Natural killer cell (primary cell): Measurements from ENCODE around the gene BLID. TPM values are rescaled to one million over a fixed set of nuclear protein-coding genes. Genes with fewer than 3 reads are reported as not detected.

ENCODE experiments used
- ATAC-seq, 3 donors: fragments of 150-1000 bp in 2 of 3; fragments of 200-7000 bp in 1 of 3; cut with Tn5 transposase; 1 replicate in 1 of 3; 2 replicates in 2 of 3; pipeline ENCODE4 v1.10.0; 2021; ENCODE audit warnings: mild to moderate bottlenecking in 2 of 3, moderate library complexity in 2 of 3
- DNase-seq, 2 donors: peaks; one replicate each; pipeline versions ENCODE4 v3.0.0 to v3.0.0-alpha.2; 2013 to 2021; ENCODE audit warnings: mixed read lengths in 1 of 2
- H3K27ac ChIP-seq: one replicate; pipeline ENCODE4 v1.5.1; 2013; ENCODE audit warnings: mild to moderate bottlenecking, low read length
- H3K27me3 ChIP-seq: one replicate; pipeline ENCODE4 v1.6.1; 2013; ENCODE audit warnings: low read length; ENCODE audit not compliant: control insufficient read depth, insufficient read depth
- H3K36me3 ChIP-seq: one replicate; pipeline ENCODE4 v1.6.1; 2013; ENCODE audit warnings: low read length; ENCODE audit not compliant: control insufficient read depth, insufficient read depth
- H3K4me1 ChIP-seq: one replicate; pipeline ENCODE4 v1.6.1; 2013; ENCODE audit warnings: low read length; ENCODE audit not compliant: control insufficient read depth, insufficient read depth
- H3K4me3 ChIP-seq: one replicate; pipeline ENCODE4 v1.5.1; 2013; ENCODE audit warnings: low read length
- H3K9me3 ChIP-seq: one replicate; pipeline ENCODE4 v1.6.1; 2013; ENCODE audit warnings: low read length; ENCODE audit not compliant: control insufficient read depth, insufficient read depth
- H3K27ac Mint-ChIP-seq, 2 donors: one replicate each; pipeline ENCODE4 v1.8.0; 2022; ENCODE audit warnings: mild to moderate bottlenecking in 2 of 2, mixed read lengths in 2 of 2, moderate library complexity in 1 of 2
- H3K27me3 Mint-ChIP-seq, 2 donors: one replicate each; pipeline ENCODE4 v1.8.0; 2022; ENCODE audit warnings: low read depth in 2 of 2, mixed read lengths in 2 of 2
- H3K36me3 Mint-ChIP-seq: one replicate; pipeline ENCODE4 v1.8.0; 2022; ENCODE audit warnings: mixed read lengths
- H3K4me1 Mint-ChIP-seq, 2 donors: one replicate each; pipeline ENCODE4 v1.8.0; 2022; ENCODE audit warnings: mixed read lengths in 2 of 2
- H3K4me3 Mint-ChIP-seq: one replicate; pipeline ENCODE4 v1.8.0; 2022; ENCODE audit warnings: mild to moderate bottlenecking, moderate library complexity, mixed read lengths
- H3K9me3 Mint-ChIP-seq, 2 donors: one replicate each; pipeline ENCODE4 v1.8.0; 2022; ENCODE audit warnings: mixed read lengths in 2 of 2
- WGBS: methylation state at CpG from one replicate; pipeline ENCODE4 v1.1.7; 2013; ENCODE audit warnings: missing lambda C conversion rate; ENCODE audit not compliant: insufficient coverage; 5-methylcytosine and 5-hydroxymethylcytosine counted together
- intact Hi-C: fragments of 100-400 bp; cut with micrococcal nuclease; formaldehyde crosslinking; loops from one replicate; pipeline ENCODE4 v1.14.2; 2022
- total RNA-seq, 4 donors: library from RNA; stranded (reverse); fragments of 120-200 nt in 1 of 4; gene quantifications; one replicate each; pipeline versions ENCODE4 v1.2.3 to v1.2.4, GENCODE V29; 2013 to 2022
- TF ChIP-seq, protein P1 (sequence below): fragments of 200-600 bp; IDR thresholded peaks from one replicate; pipeline ENCODE4 v1.8.0; 2022; ENCODE audit warnings: antibody characterized with exemption

The BLID gene
- total RNA-seq, 3 donors from 2014 or later (not counting 1 experiment from before 2014, with no cell fraction given): not detected

DNA sequence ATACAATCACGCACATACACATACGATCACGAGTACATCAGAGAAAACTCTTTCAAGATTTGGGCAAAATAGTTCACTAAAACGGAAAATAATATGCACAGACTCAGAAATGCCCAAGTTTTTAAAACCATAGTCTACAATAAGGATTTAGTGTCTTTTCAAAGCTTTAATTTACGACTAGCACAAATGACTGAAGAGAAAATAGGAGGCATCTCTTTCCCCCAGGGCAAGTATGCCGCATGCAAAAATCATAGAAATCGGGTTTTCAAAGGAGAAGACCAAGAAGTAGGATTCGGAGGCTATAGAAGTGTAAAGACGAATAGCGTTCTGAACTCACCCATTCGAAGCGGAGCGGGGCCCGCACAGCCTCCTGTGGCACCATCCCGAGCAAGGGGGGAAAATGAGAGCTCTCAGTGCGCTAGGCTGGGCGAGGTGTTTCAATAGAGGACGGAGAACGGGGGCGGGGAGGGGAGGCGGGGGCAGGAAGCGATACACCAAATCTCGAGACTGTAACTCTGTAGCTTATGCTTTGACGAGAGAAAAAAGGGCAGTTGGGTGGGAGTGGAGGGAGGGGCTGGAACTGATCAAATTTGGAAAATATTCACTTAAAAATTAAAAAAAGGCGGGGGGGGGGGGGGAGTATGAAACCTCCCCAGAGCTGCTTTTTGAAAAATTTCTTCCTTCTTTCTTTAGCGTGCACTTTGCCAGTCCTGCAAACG is 15.8 kb downstream of the BLID start:
- H3K27ac ChIP-seq: no peak overlapping the region
- no peaks in the 10 kb centered on the region for H3K36me3 ChIP-seq
- no peak overlapping the region for H3K4me3 Mint-ChIP-seq
- ATAC-seq (no peak), DNase-seq (no peak)
- H3K9me3 ChIP-seq: no peaks in the 10 kb centered on the region
- H3K4me1 Mint-ChIP-seq: peaks cover 5 to 13% of the 10 kb centered on the region in 2 donors
- H3K4me1 ChIP-seq: peaks cover 5% of the 10 kb centered on the region
- no peaks in the 10 kb centered on the region for H3K9me3 Mint-ChIP-seq
- TF ChIP-seq, protein P1, sequence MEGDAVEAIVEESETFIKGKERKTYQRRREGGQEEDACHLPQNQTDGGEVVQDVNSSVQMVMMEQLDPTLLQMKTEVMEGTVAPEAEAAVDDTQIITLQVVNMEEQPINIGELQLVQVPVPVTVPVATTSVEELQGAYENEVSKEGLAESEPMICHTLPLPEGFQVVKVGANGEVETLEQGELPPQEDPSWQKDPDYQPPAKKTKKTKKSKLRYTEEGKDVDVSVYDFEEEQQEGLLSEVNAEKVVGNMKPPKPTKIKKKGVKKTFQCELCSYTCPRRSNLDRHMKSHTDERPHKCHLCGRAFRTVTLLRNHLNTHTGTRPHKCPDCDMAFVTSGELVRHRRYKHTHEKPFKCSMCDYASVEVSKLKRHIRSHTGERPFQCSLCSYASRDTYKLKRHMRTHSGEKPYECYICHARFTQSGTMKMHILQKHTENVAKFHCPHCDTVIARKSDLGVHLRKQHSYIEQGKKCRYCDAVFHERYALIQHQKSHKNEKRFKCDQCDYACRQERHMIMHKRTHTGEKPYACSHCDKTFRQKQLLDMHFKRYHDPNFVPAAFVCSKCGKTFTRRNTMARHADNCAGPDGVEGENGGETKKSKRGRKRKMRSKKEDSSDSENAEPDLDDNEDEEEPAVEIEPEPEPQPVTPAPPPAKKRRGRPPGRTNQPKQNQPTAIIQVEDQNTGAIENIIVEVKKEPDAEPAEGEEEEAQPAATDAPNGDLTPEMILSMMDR: no peak
- no peaks in the 10 kb centered on the region for H3K36me3 Mint-ChIP-seq
- WGBS: 18% methylated on average over 25 of the region's 27 CpGs
- no peak overlapping the region for H3K4me3 ChIP-seq
- peaks cover 30 to 49% of the 10 kb centered on the region in 2 donors for H3K27me3 Mint-ChIP-seq
- no peak overlapping the region for H3K27ac Mint-ChIP-seq
- intact Hi-C loops: no loop called here
- peaks cover 20% of the 10 kb centered on the region for H3K27me3 ChIP-seq

DNA sequence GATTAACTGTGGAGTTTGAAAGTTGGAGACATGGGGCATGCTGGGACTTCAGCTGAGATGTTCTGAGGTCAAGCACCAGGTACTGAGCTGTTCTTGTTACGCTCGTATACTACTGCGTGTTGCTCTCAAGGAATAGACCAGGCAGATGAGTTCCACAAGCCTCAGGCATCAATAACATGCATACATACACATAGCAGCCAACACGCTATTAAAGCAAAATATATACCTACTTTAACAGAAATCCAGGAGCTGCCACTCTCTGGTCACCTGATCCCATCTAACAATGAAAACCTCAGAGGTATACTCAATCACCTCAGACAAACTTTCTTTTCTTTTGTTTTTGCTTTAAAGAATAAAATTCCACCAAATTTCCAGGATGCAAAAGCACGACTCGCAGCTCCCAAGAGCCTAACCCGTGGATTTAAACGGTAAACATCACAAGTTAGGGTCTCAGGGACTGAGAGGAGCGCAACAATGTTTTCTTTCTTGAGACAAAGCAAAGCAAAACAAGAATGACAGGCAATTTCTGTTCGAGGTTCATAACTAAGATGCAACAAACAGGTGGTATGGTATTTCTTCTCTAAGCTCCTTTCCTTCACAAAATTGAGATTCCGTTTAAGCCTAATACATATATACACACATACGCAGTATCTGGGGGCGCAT is 16.5 kb downstream of the BLID start:
- Mint-ChIP-seq H3K27me3 (peaks cover 33 to 45% of the 10 kb centered on the region in 2 donors), H3K9me3 (no peaks in the 10 kb centered on the region), H3K36me3 (no peaks in the 10 kb centered on the region), H3K4me3 (no peak overlapping the region), H3K4me1 (peaks cover 5 to 13% of the 10 kb centered on the region in 2 donors), H3K27ac (no peak overlapping the region)
- no peak for DNase-seq
- no peak for ATAC-seq
- H3K36me3 ChIP-seq: no peaks in the 10 kb centered on the region
- intact Hi-C loops: no loop called here
- no peak overlapping the region for H3K27ac ChIP-seq
- H3K4me3 ChIP-seq: no peak overlapping the region
- peaks cover 20% of the 10 kb centered on the region for H3K27me3 ChIP-seq
- TF ChIP-seq, protein P1: no peak
- WGBS: 79% methylated on average over 13 of the region's 13 CpGs
- peaks cover 5% of the 10 kb centered on the region for H3K4me1 ChIP-seq
- no peaks in the 10 kb centered on the region for H3K9me3 ChIP-seq

DNA sequence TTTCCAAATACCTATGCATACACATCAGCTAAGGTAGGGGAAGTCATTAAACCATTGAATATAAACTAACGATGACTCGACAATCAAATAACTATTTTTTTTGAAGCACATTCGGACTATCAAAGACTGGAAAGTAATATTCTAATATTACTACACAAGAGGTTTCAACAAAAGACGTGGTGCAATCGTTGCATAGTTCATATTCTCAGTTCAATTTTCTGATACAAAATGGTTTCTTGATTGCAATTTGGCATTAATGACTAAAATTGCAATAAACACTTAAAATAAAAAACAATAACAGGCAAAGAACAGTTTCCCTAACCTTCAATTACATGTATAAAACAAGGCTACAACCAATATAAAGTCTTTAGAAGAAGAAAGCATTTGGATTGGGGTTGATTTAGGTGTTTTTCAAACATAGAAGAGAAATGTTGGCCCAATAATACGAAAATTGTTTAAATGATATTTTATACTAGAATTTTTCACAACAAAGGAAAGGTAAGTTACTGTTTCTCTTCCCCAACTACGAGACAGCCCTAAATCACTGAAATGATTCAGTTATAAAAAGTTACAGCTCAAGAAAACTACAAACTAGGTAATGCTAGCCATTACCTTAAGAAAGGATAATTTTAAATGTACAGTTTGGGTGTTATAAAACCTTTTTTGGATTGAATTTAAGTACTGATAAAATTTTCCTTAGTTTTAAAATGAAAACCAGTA is 17.6 kb downstream of the BLID start:
- no peaks in the 10 kb centered on the region for H3K9me3 ChIP-seq
- H3K4me3 ChIP-seq: no peak overlapping the region
- TF ChIP-seq, protein P1: no peak
- peaks cover 30 to 38% of the 10 kb centered on the region in 2 donors for H3K27me3 Mint-ChIP-seq
- DNase-seq (no peak), ATAC-seq (no peak)
- H3K27me3 ChIP-seq: peaks cover 24% of the 10 kb centered on the region
- no peaks in the 10 kb centered on the region for H3K36me3 ChIP-seq
- peaks cover 5 to 13% of the 10 kb centered on the region in 2 donors for H3K4me1 Mint-ChIP-seq
- no peak overlapping the region for H3K27ac ChIP-seq
- H3K36me3 Mint-ChIP-seq: no peaks in the 10 kb centered on the region
- 85% methylated on average over 5 of the region's 7 CpGs for WGBS
- H3K4me1 ChIP-seq: peaks cover 5% of the 10 kb centered on the region
- intact Hi-C loops: no loop called here
- H3K27ac Mint-ChIP-seq: no peak overlapping the region
- no peak overlapping the region for H3K4me3 Mint-ChIP-seq
- no peaks in the 10 kb centered on the region for H3K9me3 Mint-ChIP-seq
